ENCODE measurements around the gene MYL5.

- TF ChIP-seq GATA3 (IDR thresholded peaks at IDR 0.05; ENCODE audit: low read depth, low read length) (no peak), GATA2 (IDR thresholded peaks at IDR 0.05; ENCODE audit: low read depth, low read length) (no peak)
These were observed 25.7 kb downstream of the MYL5 start for GRCh38 chr4:699816-700580.
